BE2C (cell line): Measurements from ENCODE around the gene BMP10.

Source experiments
- DNase-seq: peaks from one replicate; pipeline ENCODE4 v3.0.0-alpha.2; 2020
- H3K27me3 ChIP-seq: fragments of 250-450 bp; sonication (Bioruptor Pico); 2 replicates; pipeline ENCODE4 v1.5.1; 2020; ENCODE audit warnings: mild to moderate bottlenecking
- H3K36me3 ChIP-seq: fragments of 250-450 bp; sonication (Bioruptor Pico); 2 replicates; pipeline ENCODE4 v1.5.1; 2020; ENCODE audit warnings: mild to moderate bottlenecking
- H3K4me1 ChIP-seq: fragments of 250-450 bp; sonication (Bioruptor Pico); 2 replicates; pipeline ENCODE4 v1.5.1; 2020
- H3K4me3 ChIP-seq: 2 replicates; pipeline ENCODE4 v1.5.1; 2011; ENCODE audit warnings: low read depth, low read length
- H3K9me3 ChIP-seq: fragments of 250-450 bp; sonication (Bioruptor Pico); 2 replicates; pipeline ENCODE4 v1.5.1; 2020
- CTCF ChIP-seq: IDR thresholded peaks from 2 replicates; pipeline ENCODE4 v1.5.1; 2012; ENCODE audit warnings: mild to moderate bottlenecking, low read depth, low read length

Gene BMP10

GRCh38 chr2:68828887-68829708, 42.1 kb downstream of the BMP10 start:
- peak overlapping the region; percentile 24 for H3K4me3 ChIP-seq
- no peaks in the 10 kb centered on the region for H3K36me3 ChIP-seq
- no peaks in the 10 kb centered on the region for H3K9me3 ChIP-seq
- no peaks in the 10 kb centered on the region for H3K4me1 ChIP-seq
- TF ChIP-seq CTCF: no peak
- peak; percentile 59 for DNase-seq
- no peaks in the 10 kb centered on the region for H3K27me3 ChIP-seq

DNA sequence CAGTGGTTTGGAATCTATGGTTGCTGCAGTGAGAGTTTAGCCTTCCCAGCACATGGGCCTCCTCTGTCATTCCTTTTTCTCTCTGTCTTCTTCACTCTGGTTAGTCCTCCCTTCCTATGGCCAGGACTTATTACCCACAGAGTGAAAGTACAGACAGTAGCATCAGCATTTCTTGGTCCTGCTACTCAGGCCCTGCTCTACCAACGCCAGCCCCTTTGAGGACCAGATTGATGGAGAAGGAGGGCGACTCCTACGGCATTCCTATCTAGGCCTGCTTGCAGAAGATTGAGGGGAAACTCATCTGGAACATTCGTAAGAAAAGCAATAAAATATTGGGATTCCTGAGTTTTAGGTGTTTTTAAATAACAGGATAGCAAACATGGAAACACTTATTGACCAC, 43.5 kb downstream of the BMP10 start:
- no peak for TF ChIP-seq CTCF
- no peaks in the 10 kb centered on the region for H3K4me1 ChIP-seq

DNA sequence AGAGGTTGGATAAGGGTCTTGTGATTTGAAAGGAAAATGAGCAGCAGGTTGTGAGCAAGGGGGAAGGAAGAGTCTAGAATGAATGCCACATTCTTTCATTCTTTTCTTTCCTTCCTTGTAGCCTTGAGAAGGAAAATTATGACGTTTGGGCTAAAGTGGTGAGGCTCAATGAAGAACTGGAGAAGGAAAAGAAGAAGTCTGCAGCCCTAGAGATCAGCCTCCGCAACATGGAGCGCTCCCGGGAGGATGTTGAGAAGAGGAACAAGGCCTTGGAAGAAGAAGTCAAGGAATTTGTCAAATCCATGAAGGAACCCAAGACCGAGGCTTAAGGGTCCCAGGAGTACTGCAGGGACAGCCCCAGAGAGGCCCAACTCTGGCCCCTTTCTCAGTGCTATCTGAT, 45.3 kb downstream of the BMP10 start:
- no peaks in the 10 kb centered on the region for H3K4me1 ChIP-seq
- H3K4me3 ChIP-seq: no peak overlapping the region
- TF ChIP-seq CTCF: no peak
- DNase-seq: no peak
- no peaks in the 10 kb centered on the region for H3K9me3 ChIP-seq
- no peaks in the 10 kb centered on the region for H3K27me3 ChIP-seq
- no peaks in the 10 kb centered on the region for H3K36me3 ChIP-seq

More for the DNA sequence above, 43.5 kb downstream of the BMP10 start:
- no peaks in the 10 kb centered on the region for H3K27me3 ChIP-seq
- no peak overlapping the region for H3K4me3 ChIP-seq
- H3K9me3 ChIP-seq: no peaks in the 10 kb centered on the region
- H3K36me3 ChIP-seq: no peaks in the 10 kb centered on the region
- DNase-seq: no peak

- no peaks in the 10 kb centered on the region for H3K4me1 ChIP-seq
- no peak for DNase-seq
- no peaks in the 10 kb centered on the region for H3K27me3 ChIP-seq
- no peaks in the 10 kb centered on the region for H3K36me3 ChIP-seq
- H3K9me3 ChIP-seq: no peaks in the 10 kb centered on the region
- no peak overlapping the region for H3K4me3 ChIP-seq
- TF ChIP-seq CTCF: no peak
Observed at GRCh38 chr2:68824831-68825230, 46.4 kb downstream of the BMP10 start.

DNA sequence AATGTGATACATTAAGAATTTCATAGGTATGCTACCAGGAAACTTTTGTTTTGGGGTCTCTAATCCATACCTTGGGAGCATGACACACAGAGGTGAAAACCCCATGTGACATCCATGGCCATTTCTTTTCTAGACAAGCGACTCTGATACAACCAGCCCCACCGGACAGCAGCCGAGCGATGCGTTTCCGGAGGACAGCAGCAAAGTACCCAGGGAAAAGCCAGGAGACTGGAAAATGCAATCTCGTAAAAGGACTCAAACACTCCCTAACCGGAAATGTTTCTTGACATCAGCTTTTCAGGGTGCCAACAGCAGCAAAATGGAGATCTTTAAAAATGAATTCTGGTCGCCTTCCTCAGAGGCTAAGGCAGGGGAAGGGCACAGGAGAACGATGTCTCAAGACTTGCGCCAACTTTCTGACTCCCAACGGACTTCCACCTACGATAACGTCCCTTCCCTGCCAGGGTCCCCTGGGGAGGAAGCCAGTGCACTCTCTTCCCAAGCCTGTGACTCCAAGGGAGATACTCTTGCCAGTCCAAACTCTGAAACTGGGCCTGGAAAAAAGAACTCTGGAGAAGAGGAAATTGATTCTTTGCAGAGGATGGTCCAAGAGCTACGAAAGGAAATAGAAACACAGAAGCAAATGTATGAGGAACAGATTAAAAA, 48.9 kb downstream of the BMP10 start:
- H3K4me3 ChIP-seq: no peak overlapping the region
- no peaks in the 10 kb centered on the region for H3K4me1 ChIP-seq
- no peaks in the 10 kb centered on the region for H3K9me3 ChIP-seq
- DNase-seq: no peak
- H3K27me3 ChIP-seq: no peaks in the 10 kb centered on the region
- H3K36me3 ChIP-seq: no peaks in the 10 kb centered on the region
- no peak for TF ChIP-seq CTCF

DNA sequence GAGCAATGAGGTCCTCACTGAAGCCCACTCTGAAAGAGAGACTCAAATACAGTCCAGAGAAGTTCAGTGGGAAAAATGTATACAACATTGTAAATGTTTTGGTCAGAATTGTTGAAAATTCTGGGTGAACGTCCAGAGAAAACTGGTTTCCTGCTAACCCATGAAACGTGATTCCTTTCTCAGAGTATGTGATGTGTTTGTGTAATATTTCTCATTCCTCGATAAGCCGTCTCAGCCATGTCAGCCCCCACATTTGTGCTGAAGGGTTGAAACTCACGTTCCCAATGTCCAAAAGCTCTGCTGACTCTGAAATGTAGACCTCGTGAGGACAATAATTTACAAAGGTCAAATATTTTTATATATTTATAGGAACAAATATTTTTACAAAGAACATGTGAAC, 51.6 kb downstream of the BMP10 start:
- Histone ChIP-seq H3K4me1 (no peaks in the 10 kb centered on the region), H3K36me3 (no peaks in the 10 kb centered on the region), H3K4me3 (no peak overlapping the region), H3K27me3 (no peaks in the 10 kb centered on the region), H3K9me3 (no peaks in the 10 kb centered on the region)
- no peak for DNase-seq
- no peak for TF ChIP-seq CTCF
